HepG2 (cell line): Measurements from ENCODE around the gene IL2RA. TPM values are rescaled to one million over a fixed set of nuclear protein-coding genes. Genes with fewer than 3 reads are reported as not detected.

ENCODE experiments used
- CBFB ChIP-seq: sonication (generic); formaldehyde crosslinking; IDR thresholded peaks from 2 replicates; pipeline ENCODE4 v1.4.0; 2020; ENCODE audit warnings: missing genetic modification reagents
- CCDC6 ChIP-seq: sonication (generic); formaldehyde crosslinking; IDR thresholded peaks from 2 replicates; pipeline ENCODE4 v1.8.1; 2022; ENCODE audit warnings: mild to moderate bottlenecking, missing genetic modification reagents, moderate library complexity
- ELF3 ChIP-seq: IDR thresholded peaks from 2 replicates; pipeline ENCODE4 v1.6.1; 2016; ENCODE audit warnings: missing genetic modification reagents, missing compliant biosample characterization
- IRF2 ChIP-seq: IDR thresholded peaks from 2 replicates; pipeline ENCODE4 v1.6.1; 2018; ENCODE audit warnings: missing genetic modification reagents, missing compliant biosample characterization
- KMT2A ChIP-seq: sonication (generic); formaldehyde crosslinking; IDR thresholded peaks from 2 replicates; pipeline ENCODE4 v1.4.0; 2020; ENCODE audit warnings: missing genetic modification reagents
- NCOR1 ChIP-seq: fragments of 200-600 bp; sonication (generic); IDR thresholded peaks from 2 replicates; pipeline ENCODE4 v1.7.0; 2017; ENCODE audit warnings: antibody characterized with exemption, low read length, borderline replicate concordance
- PHF8 ChIP-seq: sonication (generic); formaldehyde crosslinking; IDR thresholded peaks from 2 replicates; pipeline ENCODE4 v1.5.0; 2020; ENCODE audit warnings: missing genetic modification reagents
- RAD21 ChIP-seq: fragments of 450-650 bp; formaldehyde crosslinking; IDR thresholded peaks from 2 replicates; pipeline ENCODE4 v1.5.0; 2020; ENCODE audit warnings: mild to moderate bottlenecking
- RFX5 ChIP-seq: IDR thresholded peaks from 2 replicates; pipeline ENCODE4 v1.6.1; 2011; ENCODE audit warnings: low read depth, low read length, improper control_type of control experiment
- TBL1XR1 ChIP-seq: fragments of 150-350 bp; IDR thresholded peaks from 2 replicates; pipeline ENCODE4 v1.6.1; 2014; ENCODE audit warnings: borderline replicate concordance, low read length; ENCODE audit not compliant: partially characterized antibody
- TBP ChIP-seq: sonication (generic); formaldehyde crosslinking; IDR thresholded peaks from 2 replicates; pipeline ENCODE4 v1.5.0; 2020; ENCODE audit warnings: missing genetic modification reagents
- TEAD2 ChIP-seq: sonication (generic); formaldehyde crosslinking; IDR thresholded peaks from 2 replicates; pipeline ENCODE4 v1.9.0; 2021; ENCODE audit warnings: missing genetic modification reagents
- TEAD3 ChIP-seq: optimal IDR thresholded peaks from 2 replicates; pipeline ENCODE3; 2016; ENCODE audit warnings: borderline replicate concordance
- ZBED4 ChIP-seq: sonication (generic); formaldehyde crosslinking; IDR thresholded peaks from 2 replicates; pipeline ENCODE4 v1.4.0; 2020; ENCODE audit warnings: missing genetic modification reagents, borderline replicate concordance
- ZNF17 ChIP-seq: sonication (generic); formaldehyde crosslinking; IDR thresholded peaks from 2 replicates; pipeline ENCODE4 v1.5.0; 2020; ENCODE audit warnings: mild to moderate bottlenecking, missing genetic modification reagents
- ZNF275 ChIP-seq: sonication (generic); formaldehyde crosslinking; IDR thresholded peaks from 2 replicates; pipeline ENCODE4 v1.8.0; 2022; ENCODE audit warnings: missing genetic modification reagents, mild to moderate bottlenecking, inconsistent platforms, borderline replicate concordance
- ZSCAN31 ChIP-seq: sonication (generic); formaldehyde crosslinking; IDR thresholded peaks from 2 replicates; pipeline ENCODE4 v1.5.0; 2020; ENCODE audit warnings: low read depth, mild to moderate bottlenecking, missing genetic modification reagents
- ZUFSP ChIP-seq: sonication (generic); formaldehyde crosslinking; IDR thresholded peaks from 2 replicates; pipeline ENCODE4 v1.9.0; 2021; ENCODE audit warnings: missing genetic modification reagents, mild to moderate bottlenecking, borderline replicate concordance
- polyA plus RNA-seq, 8 experiments: library from polyadenylated mRNA; depleted of rRNA in 3 of 8; stranded (reverse) in 7 of 8; unstranded in 1 of 8; fragments of >200 nt; fragmentation: Illumina TruSeq in 4 of 8; extraction: Trizol in 4 of 8; gene quantifications; 2 replicates each; pipeline versions ENCODE4 v1.2.1 to v1.2.3, GENCODE V29; 2011 to 2016; ENCODE audit warnings: low read depth in 4 of 8, missing spikeins in 1 of 8, mixed read lengths in 1 of 8; ENCODE audit not compliant: insufficient read depth in 1 of 8
- total RNA-seq, 5 experiments: library from RNA; depleted of rRNA; stranded (reverse); fragments of >200 nt; fragmentation: Illumina TruSeq; extraction: Trizol; gene quantifications; 2 replicates each; pipeline ENCODE4 v1.2.3, GENCODE V29; 2016; ENCODE audit warnings: low read depth in 1 of 5
- TF ChIP-seq, protein P1 (sequence below): IDR thresholded peaks from 2 replicates; pipeline ENCODE4 v1.6.1; 2016
- TF ChIP-seq, protein P2 (sequence below): sonication (generic); IDR thresholded peaks from 2 replicates; pipeline ENCODE4 v1.6.1; 2016; ENCODE audit warnings: low read depth, borderline replicate concordance
- TF ChIP-seq, protein P3 (sequence below): sonication (generic); formaldehyde crosslinking; IDR thresholded peaks from 2 replicates; pipeline ENCODE4 v1.8.1; 2023; ENCODE audit warnings: mild to moderate bottlenecking, moderate library complexity, missing genetic modification reagents

Gene IL2RA
- total and polyA plus RNA-seq, 2 of the 13 experiments (the other 11 are each of a cell fraction or from before 2014, with no cell fraction given) = not detected

DNA sequence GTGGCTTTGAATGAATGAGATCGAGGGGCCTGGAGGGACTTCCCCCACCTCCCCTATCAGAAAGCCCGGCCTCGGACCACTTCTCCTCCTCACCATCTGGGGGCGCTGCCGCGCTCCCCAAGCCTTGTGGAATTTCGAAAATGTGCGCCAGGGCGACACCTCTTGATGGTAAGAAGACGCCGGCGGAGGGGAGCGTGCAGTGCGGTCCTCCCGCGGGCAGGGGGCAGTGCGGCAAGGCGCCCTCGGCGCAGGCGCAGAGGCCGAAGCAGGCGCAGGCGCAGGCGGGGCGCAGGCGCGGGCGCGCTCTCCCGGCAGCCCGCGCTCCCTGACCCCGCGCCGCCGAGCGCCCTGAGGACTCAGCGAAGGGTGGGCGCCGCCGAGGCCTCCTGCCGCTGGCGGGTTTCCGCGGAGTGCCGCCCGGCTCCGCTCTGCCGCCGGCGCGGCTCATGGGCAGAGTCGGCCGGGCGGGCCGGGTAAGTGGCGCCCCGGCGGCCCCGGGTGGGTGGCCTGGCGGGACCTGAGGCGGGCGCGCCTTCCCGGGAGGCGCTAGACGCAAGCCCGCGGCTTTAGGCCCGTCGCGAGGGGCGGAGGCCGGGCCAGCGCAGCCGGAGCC, 26.7 kb upstream of the IL2RA start, which contains the start of gene RBM17 (continued):
- no peak for TF ChIP-seq KMT2A (CRISPR knock-in tag)
- peak; percentile 46 for TF ChIP-seq TBL1XR1
- TF ChIP-seq, protein P1, sequence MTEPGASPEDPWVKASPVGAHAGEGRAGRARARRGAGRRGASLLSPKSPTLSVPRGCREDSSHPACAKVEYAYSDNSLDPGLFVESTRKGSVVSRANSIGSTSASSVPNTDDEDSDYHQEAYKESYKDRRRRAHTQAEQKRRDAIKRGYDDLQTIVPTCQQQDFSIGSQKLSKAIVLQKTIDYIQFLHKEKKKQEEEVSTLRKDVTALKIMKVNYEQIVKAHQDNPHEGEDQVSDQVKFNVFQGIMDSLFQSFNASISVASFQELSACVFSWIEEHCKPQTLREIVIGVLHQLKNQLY (CRISPR knock-in tag) = peak; percentile 22; the same call in 1 of the 2 replicates
- no peak for TF ChIP-seq ZBED4
- TF ChIP-seq, protein P2, sequence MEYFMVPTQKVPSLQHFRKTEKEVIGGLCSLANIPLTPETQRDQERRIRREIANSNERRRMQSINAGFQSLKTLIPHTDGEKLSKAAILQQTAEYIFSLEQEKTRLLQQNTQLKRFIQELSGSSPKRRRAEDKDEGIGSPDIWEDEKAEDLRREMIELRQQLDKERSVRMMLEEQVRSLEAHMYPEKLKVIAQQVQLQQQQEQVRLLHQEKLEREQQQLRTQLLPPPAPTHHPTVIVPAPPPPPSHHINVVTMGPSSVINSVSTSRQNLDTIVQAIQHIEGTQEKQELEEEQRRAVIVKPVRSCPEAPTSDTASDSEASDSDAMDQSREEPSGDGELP = peak; percentile 19; the same call in 1 of the 2 replicates
- TF ChIP-seq ZUFSP (CRISPR knock-in tag) = no peak
- peak; percentile 81 for TF ChIP-seq ELF3
- TF ChIP-seq RAD21 = peak; percentile 75
- TF ChIP-seq TBP (CRISPR knock-in tag) = 0 out of 2 replicates have a peak, but pooled peaks have one; percentile 32
- TF ChIP-seq CBFB = peak; percentile 60; the same call in 1 of the 2 replicates
- no peak for TF ChIP-seq ZNF275 (CRISPR knock-in tag)
- TF ChIP-seq ZSCAN31 (CRISPR knock-in tag) = no peak
- TF ChIP-seq ZNF17 (CRISPR knock-in tag) = no peak
- peak; percentile 43 for TF ChIP-seq PHF8
- no peak; the same call in 1 of the 2 replicates for TF ChIP-seq CCDC6 (CRISPR knock-in tag)
- TF ChIP-seq NCOR1 = peak; percentile 70; the same call in 1 of the 2 replicates
- peak; percentile 41; the same call in 1 of the 2 replicates for TF ChIP-seq RFX5
- TF ChIP-seq TEAD3 (CRISPR knock-in tag) = peak; percentile 99
- peak; percentile 89; the same call in 1 of the 2 replicates for TF ChIP-seq IRF2 (CRISPR knock-in tag)
- TF ChIP-seq TEAD2 = peak; percentile 44; the same call in 1 of the 2 replicates
- TF ChIP-seq, protein P3, sequence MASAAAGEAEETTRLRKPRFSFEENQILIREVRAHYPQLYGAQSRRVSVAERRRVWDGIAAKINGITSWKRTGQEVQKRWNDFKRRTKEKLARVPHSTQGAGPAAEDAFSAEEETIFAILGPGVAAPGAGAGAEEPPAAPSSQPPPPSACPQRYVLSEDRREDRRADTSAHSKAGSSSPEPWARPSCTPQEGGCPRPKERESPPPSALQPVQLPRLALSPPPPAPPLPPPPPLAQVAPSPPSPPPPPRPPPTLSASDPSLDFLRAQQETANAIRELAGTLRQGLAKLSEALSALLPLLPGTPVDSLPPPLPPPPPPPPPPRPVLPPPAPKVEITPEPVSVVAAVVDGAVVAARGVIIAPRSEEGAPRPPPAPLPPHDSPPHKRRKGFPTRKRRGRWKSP (CRISPR knock-in tag) = peak; percentile 95
